NCI-H2029 (cell line): Measurements from ENCODE around the gene ACTL7B.
"Not testable (repeated sequence)": the region's sequence is repeated elsewhere in the genome, so short reads cannot be mapped to it uniquely, and the experiment has no call there.

ENCODE experiments used
- DNase-seq: peaks from one replicate; lab custom pipeline; 2025; lab: John Stamatoyannopoulos, UW

Gene ACTL7B

DNA sequence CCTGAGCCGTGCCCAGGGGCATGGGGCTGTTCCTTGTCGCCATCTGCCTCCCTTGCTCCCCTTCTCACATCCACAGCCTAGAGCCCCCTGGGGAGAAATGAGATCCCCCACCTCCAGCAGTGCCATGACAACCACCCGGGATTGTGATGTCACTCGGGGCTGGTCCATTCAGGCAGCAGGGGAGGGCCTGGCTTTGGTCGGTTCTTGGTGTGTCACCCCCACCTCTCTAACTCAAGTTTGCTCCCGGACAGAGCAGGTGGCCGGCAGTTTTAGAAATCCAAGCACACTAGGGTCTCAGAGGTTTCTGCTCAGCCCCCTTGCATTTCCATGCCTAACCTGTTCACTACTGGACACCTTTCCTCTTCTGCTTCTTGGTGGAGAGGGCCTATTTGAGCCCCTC is at the start of gene ACTL7B:
ACTL7B (minus strand) TSS at position 99 of the 400 bp plus-strand sequence; CDS start at position 43, 56 bp downstream.
- DNase-seq: no peak

DNA sequence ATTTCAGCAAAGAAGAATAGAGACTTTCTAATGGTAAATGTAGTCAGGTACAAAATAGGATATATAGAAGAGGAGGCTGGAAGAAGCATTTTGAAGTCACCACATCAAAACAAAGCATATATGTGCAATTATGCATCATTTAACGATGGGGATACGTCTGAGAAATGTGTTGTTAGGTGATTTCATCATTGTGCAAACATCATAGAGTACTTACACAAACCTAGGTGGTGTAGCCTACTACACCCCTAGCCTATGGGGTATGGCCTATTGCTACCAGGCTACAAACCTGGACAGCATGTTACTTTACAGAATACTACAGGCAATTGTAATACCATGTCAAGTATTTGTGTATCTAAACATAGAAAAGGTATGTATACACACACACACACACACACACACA is 49.7 kb upstream of the ACTL7B start:
- DNase-seq: peak; percentile 57

GRCh38 chr9:108904161-108904560 is 48.4 kb upstream of the ACTL7B start:
- DNase-seq: peak; percentile 25

GRCh38 chr9:108903420-108904103 is 47.8 kb upstream of the ACTL7B start:
- DNase-seq: peak; percentile 51

GRCh38 chr9:108900176-108900575 is 44.4 kb upstream of the ACTL7B start:
- no peak for DNase-seq

- DNase-seq: not testable (repeated sequence)
Observed at GRCh38 chr9:108899023-108899695, 43.4 kb upstream of the ACTL7B start.

GRCh38 chr9:108897324-108898096 is 41.7 kb upstream of the ACTL7B start:
- peak; percentile 15 for DNase-seq

DNA sequence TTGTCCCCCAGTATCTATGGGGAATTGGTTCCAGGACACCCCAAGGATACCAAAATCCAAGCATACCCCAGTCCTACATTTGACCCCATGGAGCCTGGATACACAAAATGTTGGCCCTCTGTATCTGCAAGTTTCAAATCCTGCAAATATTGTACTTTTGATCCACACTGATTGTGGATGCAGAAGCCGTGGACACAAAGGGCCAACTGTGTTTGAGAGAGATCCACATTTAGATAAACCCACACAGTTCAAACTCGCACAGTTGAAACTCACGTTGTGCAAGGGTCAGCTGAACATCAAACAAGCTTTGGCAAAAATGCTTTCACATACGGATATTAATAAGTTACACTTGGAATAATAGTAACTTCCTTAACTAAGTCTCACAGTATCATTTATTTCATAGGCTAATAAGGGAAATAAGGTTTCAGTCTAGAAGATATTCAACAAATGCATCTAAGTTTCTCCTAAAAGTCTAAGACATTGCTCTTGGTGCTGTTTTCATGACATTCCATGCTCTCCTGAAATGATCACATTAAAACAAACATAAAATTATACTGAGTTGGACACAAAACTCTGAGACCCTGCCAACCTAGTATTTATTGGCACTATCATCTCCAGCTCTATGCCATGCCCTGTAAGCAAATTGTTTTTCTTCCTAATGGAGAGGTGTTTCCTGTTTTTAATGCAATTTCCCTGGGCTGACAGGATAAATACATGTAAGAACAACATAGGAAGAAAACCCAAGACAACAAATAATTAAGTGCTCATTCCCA is 38.6 kb upstream of the ACTL7B start:
- no peak for DNase-seq

DNA sequence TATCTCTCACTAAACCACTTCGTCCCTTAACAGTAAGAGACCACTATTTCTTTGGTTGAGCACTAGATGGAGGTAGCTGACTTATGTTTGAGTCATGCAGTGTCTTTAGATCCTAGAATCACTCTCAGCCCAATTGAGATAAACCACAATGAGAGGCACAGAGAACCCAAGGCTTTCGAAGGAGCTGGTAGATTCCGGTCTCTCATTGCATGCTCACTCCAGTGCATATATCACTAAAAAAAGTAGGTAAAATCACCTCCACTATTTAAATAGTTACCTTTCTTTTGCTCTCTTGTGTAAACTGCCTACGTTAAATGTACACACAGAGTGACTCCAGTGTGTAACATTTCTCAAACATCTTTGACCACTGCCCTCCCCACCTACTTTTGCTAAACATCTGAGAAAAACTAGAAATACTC is 33.9 kb upstream of the ACTL7B start:
- DNase-seq: peak; percentile 8

GRCh38 chr9:108886594-108887271 is 30.9 kb upstream of the ACTL7B start:
- DNase-seq: peak; percentile 43

- peak; percentile 87 for DNase-seq
Observed at GRCh38 chr9:108885643-108886348, 30.0 kb upstream of the ACTL7B start.

DNA sequence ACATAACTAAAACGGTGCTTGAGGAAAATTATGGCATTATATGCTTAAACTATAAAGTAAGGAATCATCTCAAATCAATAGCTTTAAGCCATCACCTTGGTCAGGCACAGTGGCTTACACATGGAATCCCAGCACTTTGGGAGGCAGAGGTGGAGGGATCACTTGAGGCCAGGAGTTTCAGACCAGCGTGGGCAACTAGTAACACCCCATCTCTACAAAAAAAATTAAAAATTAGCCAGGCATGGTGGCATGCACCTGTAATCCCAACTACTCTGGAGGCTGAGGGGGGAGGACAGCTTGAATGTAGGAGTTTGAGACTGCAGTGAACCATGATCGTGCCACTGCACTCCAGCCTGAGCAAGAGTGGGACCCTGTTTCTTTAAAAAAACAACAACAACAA is 28.9 kb upstream of the ACTL7B start:
- no peak for DNase-seq

DNA sequence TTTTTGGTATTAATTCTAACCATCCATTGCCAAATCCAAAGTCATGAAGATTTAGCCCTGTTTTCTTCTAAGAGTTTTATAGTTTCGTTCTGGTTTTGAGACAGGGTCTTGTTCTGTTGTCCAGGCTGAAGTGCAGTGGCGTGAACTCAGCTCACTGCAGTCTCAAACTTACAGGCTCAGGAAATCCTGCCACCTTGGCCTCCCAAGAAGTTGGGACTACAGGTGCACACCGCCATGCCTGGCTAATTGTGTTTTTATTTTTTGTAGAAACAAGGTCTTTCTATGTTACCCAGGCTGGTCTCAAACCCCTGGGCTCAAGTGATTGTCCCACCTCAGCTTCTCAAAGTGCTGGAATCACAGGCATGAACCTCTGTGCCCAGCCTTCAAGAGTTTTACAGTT is 27.3 kb upstream of the ACTL7B start:
- DNase-seq: no peak

GRCh38 chr9:108882052-108882888 is 26.5 kb upstream of the ACTL7B start:
- DNase-seq: no peak

- no peak for DNase-seq
Observed at GRCh38 chr9:108880738-108881316, 25.0 kb upstream of the ACTL7B start.

GRCh38 chr9:108877524-108877923 is 21.7 kb upstream of the ACTL7B start:
- no peak for DNase-seq

- no peak for DNase-seq
Observed at GRCh38 chr9:108876425-108876824, 20.6 kb upstream of the ACTL7B start.

DNA sequence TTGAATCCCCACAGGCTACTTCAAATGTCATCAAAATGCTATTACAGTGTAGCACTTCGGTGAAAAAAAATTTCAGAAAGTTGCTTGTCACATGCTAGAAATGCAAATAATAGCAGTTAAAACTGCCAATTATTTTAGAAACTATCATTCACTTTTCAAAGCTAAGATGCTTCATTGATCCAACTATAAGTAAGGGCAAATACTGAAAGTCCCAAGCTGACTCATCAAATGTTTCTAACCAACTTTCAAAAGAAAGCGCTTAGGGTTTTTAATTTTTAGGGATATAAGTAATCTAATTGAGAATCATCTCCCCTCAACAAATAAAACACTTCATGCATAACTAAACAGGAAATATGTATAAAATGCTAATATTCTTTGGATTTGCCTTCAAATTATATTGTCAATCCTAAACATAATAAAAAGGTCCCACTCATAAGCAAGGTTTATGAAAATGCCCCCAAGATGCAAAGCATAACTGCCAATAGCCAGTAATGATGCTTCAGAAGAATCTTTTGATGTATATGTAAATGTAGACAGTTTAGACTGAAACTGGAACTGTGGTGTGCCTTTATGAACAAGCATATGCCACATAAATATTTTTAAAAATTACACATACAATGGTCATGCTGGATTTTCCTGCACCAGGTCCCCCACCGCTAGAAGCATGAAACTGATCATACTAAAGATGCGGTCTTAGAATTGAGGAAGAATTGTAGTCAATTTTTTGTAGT is 18.4 kb upstream of the ACTL7B start:
- DNase-seq: no peak
